Ishikawa (cell line): ENCODE data around the gene STXBP5.

Experiments used
- MAX ChIP-seq: IDR thresholded peaks from 2 replicates; pipeline ENCODE4 v1.6.1; 2012
- TAF1 ChIP-seq: IDR thresholded peaks from 2 replicates; pipeline ENCODE4 v1.6.1; 2012; ENCODE audit warnings: low read depth, mild to moderate bottlenecking
- YY1 ChIP-seq: IDR thresholded peaks from 2 replicates; pipeline ENCODE4 v1.6.1; 2012; ENCODE audit warnings: low read depth
- ZBTB7A ChIP-seq: IDR thresholded peaks from 2 replicates; pipeline ENCODE4 v1.6.1; 2012; ENCODE audit warnings: low read depth

DNA sequence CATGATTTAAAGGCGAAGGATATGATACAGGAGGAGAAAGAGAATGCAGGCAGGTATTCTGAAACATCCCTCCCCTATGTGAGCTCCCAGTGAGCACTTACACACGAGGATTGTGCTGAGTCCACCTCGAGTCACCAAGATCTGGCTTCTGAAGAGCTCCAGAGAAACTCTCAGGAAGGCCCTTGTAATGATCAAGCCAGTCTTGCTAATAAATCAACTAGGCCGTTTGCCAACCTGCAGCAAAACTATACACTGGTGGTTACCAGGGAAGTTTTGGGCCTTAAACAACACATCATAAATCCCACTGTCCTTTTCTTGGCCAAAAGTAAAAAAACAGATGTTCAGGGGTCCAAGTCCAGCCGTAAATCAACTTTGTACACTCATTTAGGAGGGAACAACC, 79.2 kb downstream of the STXBP5 start:
- TF ChIP-seq ZBTB7A (no peak), YY1 (no peak), TAF1 (no peak), MAX (no peak)
